Breast epithelium (tissue), 3 donors: ENCODE data around the gene ALOXE3.

ENCODE experiments used
- CTCF ChIP-seq, 3 donors: fragments of 450-650 bp; IDR thresholded peaks; one replicate each; pipeline ENCODE4 v1.5.1; 2016 to 2017; ENCODE audit warnings: antibody characterized with exemption in 3 of 3, mild to moderate bottlenecking in 3 of 3, moderate library complexity in 3 of 3
- POLR2A ChIP-seq: fragments of 450-650 bp; IDR thresholded peaks from one replicate; pipeline ENCODE4 v1.6.1; 2016; ENCODE audit warnings: antibody characterized with exemption, mild to moderate bottlenecking, moderate library complexity
- POLR2AphosphoS5 ChIP-seq, 3 donors: sonication (generic); formaldehyde crosslinking; IDR thresholded peaks; one replicate each; pipeline ENCODE4 v1.6.1; 2017; ENCODE audit warnings: antibody characterized with exemption in 3 of 3

GRCh38 chr17:8155996-8156245 is 37.6 kb upstream of the ALOXE3 start:
- TF ChIP-seq POLR2A (no peak), POLR2AphosphoS5 (IDR thresholded peaks at IDR 0.05) (no peak), CTCF (IDR thresholded peaks at IDR 0.05) (no peak)
